Activated CD8-positive, alpha-beta memory T cell treated with anti-CD3 and anti-CD28 coated beads, Interleukin-2, amount 50 U/mL, for 48 hours (primary cell): ENCODE results near the gene FKBP14.

Experiments
- DNase-seq: peaks from one replicate; pipeline ENCODE4 v3.0.0-alpha.2; 2020

Gene FKBP14

GRCh38 chr7:30032310-30033125, 6.0 kb upstream of the FKBP14 start:
- no peak for DNase-seq

GRCh38 chr7:30029696-30030095, 3.2 kb upstream of the FKBP14 start:
- no peak for DNase-seq

- DNase-seq, result peak; percentile 73
These were observed 2.5 kb upstream of the FKBP14 start for GRCh38 chr7:30028749-30029635.

GRCh38 chr7:30028216-30028748, 1.8 kb upstream of the FKBP14 start, which contains the start of gene PLEKHA8:
PLEKHA8 (plus strand) TSS chr7:30028412; CDS start chr7:30028763, 351 bp downstream.
- peak; percentile 97 for DNase-seq

GRCh38 chr7:30027740-30028215, 1.3 kb upstream of the FKBP14 start:
- DNase-seq, result no peak

- DNase-seq, result no peak
These were observed 559 bp upstream of the FKBP14 start for GRCh38 chr7:30027065-30027456.

GRCh38 chr7:30023524-30023923, 3.0 kb downstream of the FKBP14 start:
- DNase-seq, result no peak

- no peak for DNase-seq
These were observed 3.5 kb downstream of the FKBP14 start for GRCh38 chr7:30022991-30023390.

GRCh38 chr7:30020535-30020934, 6.0 kb downstream of the FKBP14 start:
- no peak for DNase-seq

GRCh38 chr7:30019960-30020359, 6.5 kb downstream of the FKBP14 start:
- no peak for DNase-seq

- no peak for DNase-seq
These were observed 7.1 kb downstream of the FKBP14 start for GRCh38 chr7:30019387-30019786.

- no peak for DNase-seq
These were observed 8.1 kb downstream of the FKBP14 start for GRCh38 chr7:30018451-30018850.

- DNase-seq, result no peak
These were observed 13.7 kb downstream of the FKBP14 start for GRCh38 chr7:30012757-30013156.

- no peak for DNase-seq
These were observed 16.5 kb downstream of the FKBP14 start for GRCh38 chr7:30010021-30010420.

- DNase-seq, result no peak
These were observed 21.0 kb downstream of the FKBP14 start for GRCh38 chr7:30005464-30005863.

GRCh38 chr7:30003098-30003497, 23.4 kb downstream of the FKBP14 start:
- DNase-seq, result no peak

GRCh38 chr7:30001998-30002397, 24.5 kb downstream of the FKBP14 start:
- DNase-seq, result no peak

- no peak for DNase-seq
These were observed 28.0 kb downstream of the FKBP14 start for GRCh38 chr7:29998489-29998888.

- no peak for DNase-seq
These were observed 30.2 kb downstream of the FKBP14 start for GRCh38 chr7:29996321-29996720.

GRCh38 chr7:29995652-29996051, 30.9 kb downstream of the FKBP14 start:
- no peak for DNase-seq

- DNase-seq, result no peak
These were observed 33.4 kb downstream of the FKBP14 start for GRCh38 chr7:29993140-29993539.

GRCh38 chr7:29991937-29992336, 34.6 kb downstream of the FKBP14 start:
- no peak for DNase-seq

- no peak for DNase-seq
These were observed 35.6 kb downstream of the FKBP14 start for GRCh38 chr7:29990931-29991330.
